Measurements from ENCODE around the gene RHOJ. TPM values are rescaled to one million over a fixed set of nuclear protein-coding genes. Genes with fewer than 3 reads are reported as not detected.

Gene RHOJ
- total and polyA plus RNA-seq, 9 of the 15 experiments (the other 6 are each of a cell fraction or from before 2014, with no cell fraction given) = not detected

DNA sequence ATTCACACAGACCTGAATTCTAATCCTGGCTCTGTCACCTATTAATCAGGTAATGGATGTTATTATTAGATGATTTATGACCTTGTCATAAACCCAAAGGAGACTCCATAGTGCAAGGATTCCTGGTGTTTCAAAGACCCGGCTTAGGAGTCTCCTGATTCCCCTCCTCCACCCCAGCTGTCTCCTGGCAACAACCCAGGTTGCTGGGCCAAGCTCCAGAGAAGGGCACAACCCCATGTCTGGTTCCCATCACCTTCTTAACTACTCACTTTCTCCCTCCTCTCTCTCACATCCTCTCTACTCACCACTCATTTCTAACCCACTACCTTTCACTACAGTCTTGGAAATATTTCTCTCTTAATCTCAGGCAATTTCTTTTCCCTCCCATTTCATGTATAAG, 41.6 kb downstream of the RHOJ start:
- H3K79me2 ChIP-seq (ENCODE audit: control insufficient read depth, insufficient read depth, low read length) = no peaks in the 10 kb centered on the region
- no peaks in the 10 kb centered on the region for H3K27me3 ChIP-seq (ENCODE audit: control insufficient read depth in 2 of 2, insufficient read depth in 2 of 2, low read length in 2 of 2)
- TF ChIP-seq ZNF408 (CRISPR knock-in tag; IDR thresholded peaks at IDR 0.05; ENCODE audit: low read depth) (no peak), TCF7 (IDR thresholded peaks at IDR 0.05; ENCODE audit: borderline replicate concordance) (no peak)
- H3K9ac ChIP-seq (ENCODE audit: insufficient read depth in 1 of 2, low read depth in 2 of 2, low read length in 2 of 2) = no peak overlapping the region
- BruUV-seq (replicated peaks) = no TSS peak
- intact Hi-C loops (cut with micrococcal nuclease) = no loop called here
- in situ Hi-C loops (cut with MboI) = no loop called here
- no peaks in the 10 kb centered on the region for H3K9me3 ChIP-seq (replicated peaks; ENCODE audit: control insufficient read depth, insufficient read depth, low read depth, low read length)
- POLR2A ChIA-PET = no interaction called here
- no peaks in the 10 kb centered on the region for H3K9me1 ChIP-seq (ENCODE audit: control insufficient read depth, insufficient read depth, low read length)
- H3K27ac ChIP-seq (ENCODE audit: extremely low read depth, low read depth, low read length) = no peak overlapping the region
- no peak overlapping the region for H3K4me2 ChIP-seq (ENCODE audit: insufficient read depth, low read length)
- FAIRE-seq (no peak), DNase-seq (ENCODE audit: extremely low read depth in 1 of 4, low spot score in 3 of 4) (no peak), ATAC-seq (no peak)
- CTCF ChIA-PET (ENCODE audit: low intra/inter-chr PET ratio) = no interaction called here
- no peaks in the 10 kb centered on the region for H3K36me3 ChIP-seq (ENCODE audit: control insufficient read depth, insufficient read depth, low read length)
- H4K20me1 ChIP-seq (replicated peaks; ENCODE audit: control insufficient read depth, insufficient read depth, low read length) = no peaks in the 10 kb centered on the region
- no peak overlapping the region for H2AFZ ChIP-seq (ENCODE audit: low read depth, low read length)
- WGBS (ENCODE audit: insufficient coverage, low coverage, missing lambda C conversion rate) = 0% methylated on average over 1 of the region's 1 CpG
- no peaks in the 10 kb centered on the region for H3K4me1 ChIP-seq (replicated peaks in 1 of 2; ENCODE audit: control insufficient read depth in 2 of 2, insufficient read depth in 2 of 2, low read length in 2 of 2)
- no peak overlapping the region for H3K4me3 ChIP-seq

DNA sequence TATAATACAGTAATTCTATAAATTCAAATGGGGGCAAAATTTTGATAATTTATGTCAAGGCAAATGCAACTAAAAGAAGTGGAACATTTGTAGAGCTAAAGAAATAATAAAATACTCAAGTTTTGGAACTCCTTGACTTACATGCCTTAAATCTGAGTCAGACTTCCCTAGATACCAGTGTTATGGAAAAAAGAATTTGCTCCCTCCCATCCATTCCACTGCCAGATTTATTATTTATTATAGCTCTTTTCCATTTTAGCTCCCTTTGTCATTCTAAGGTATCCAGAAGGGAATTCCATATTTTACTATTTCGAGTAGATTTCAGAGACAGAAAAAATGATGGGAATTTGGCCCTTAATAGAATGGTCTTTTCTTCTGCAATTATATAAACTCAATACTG, 44.0 kb downstream of the RHOJ start:
- no peaks in the 10 kb centered on the region for H4K20me1 ChIP-seq (replicated peaks; ENCODE audit: control insufficient read depth, insufficient read depth, low read length)
- no peak overlapping the region for H3K4me3 ChIP-seq
- no TSS peak for BruUV-seq (replicated peaks)
- intact Hi-C loops (cut with micrococcal nuclease) = no loop called here
- H3K4me2 ChIP-seq (ENCODE audit: insufficient read depth, low read length) = no peak overlapping the region
- no peak overlapping the region for H2AFZ ChIP-seq (ENCODE audit: low read depth, low read length)
- no peak for FAIRE-seq
- H3K9ac ChIP-seq (ENCODE audit: insufficient read depth in 1 of 2, low read depth in 2 of 2, low read length in 2 of 2) = no peak overlapping the region
- no peaks in the 10 kb centered on the region for H3K4me1 ChIP-seq (replicated peaks in 1 of 2; ENCODE audit: control insufficient read depth in 2 of 2, insufficient read depth in 2 of 2, low read length in 2 of 2)
- ChIA-PET CTCF (ENCODE audit: low intra/inter-chr PET ratio) (no interaction called here), POLR2A (no interaction called here)
- no peaks in the 10 kb centered on the region for H3K9me3 ChIP-seq (replicated peaks; ENCODE audit: control insufficient read depth, insufficient read depth, low read depth, low read length)
- no peaks in the 10 kb centered on the region for H3K79me2 ChIP-seq (ENCODE audit: control insufficient read depth, insufficient read depth, low read length)
- no peaks in the 10 kb centered on the region for H3K27me3 ChIP-seq (ENCODE audit: control insufficient read depth in 2 of 2, insufficient read depth in 2 of 2, low read length in 2 of 2)
- DNase-seq (ENCODE audit: extremely low read depth in 1 of 4, low spot score in 3 of 4) = no peak
- no peak for ATAC-seq
- no peaks in the 10 kb centered on the region for H3K9me1 ChIP-seq (ENCODE audit: control insufficient read depth, insufficient read depth, low read length)
- in situ Hi-C loops (cut with MboI) = no loop called here
- no peaks in the 10 kb centered on the region for H3K36me3 ChIP-seq (ENCODE audit: control insufficient read depth, insufficient read depth, low read length)
- TF ChIP-seq SUPT5H (IDR thresholded peaks at IDR 0.05) = no peak
- no peak for TF ChIP-seq ZNF584 (CRISPR knock-in tag; IDR thresholded peaks at IDR 0.05; ENCODE audit: low read depth)
- no peak for TF ChIP-seq MEF2A (IDR thresholded peaks at IDR 0.05; ENCODE audit: control insufficient read depth, low read depth, low read length)
- TF ChIP-seq ZNF197 (CRISPR knock-in tag; IDR thresholded peaks at IDR 0.05; ENCODE audit: low read depth) = no peak
- no peak for TF ChIP-seq RAD21 (CRISPR knock-in tag; conservative IDR thresholded peaks at IDR 0.05 in 1 of 2, IDR thresholded peaks at IDR 0.05 in 1 of 2)
- TF ChIP-seq BRCA1 (IDR thresholded peaks at IDR 0.05) = no peak
- no peak for TF ChIP-seq BRCA1 (CRISPR knock-in tag; IDR thresholded peaks at IDR 0.05)
- TF ChIP-seq HIVEP1 (CRISPR knock-in tag; IDR thresholded peaks at IDR 0.05) = no peak
- TF ChIP-seq, protein P1, sequence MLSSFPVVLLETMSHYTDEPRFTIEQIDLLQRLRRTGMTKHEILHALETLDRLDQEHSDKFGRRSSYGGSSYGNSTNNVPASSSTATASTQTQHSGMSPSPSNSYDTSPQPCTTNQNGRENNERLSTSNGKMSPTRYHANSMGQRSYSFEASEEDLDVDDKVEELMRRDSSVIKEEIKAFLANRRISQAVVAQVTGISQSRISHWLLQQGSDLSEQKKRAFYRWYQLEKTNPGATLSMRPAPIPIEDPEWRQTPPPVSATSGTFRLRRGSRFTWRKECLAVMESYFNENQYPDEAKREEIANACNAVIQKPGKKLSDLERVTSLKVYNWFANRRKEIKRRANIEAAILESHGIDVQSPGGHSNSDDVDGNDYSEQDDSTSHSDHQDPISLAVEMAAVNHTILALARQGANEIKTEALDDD (IDR thresholded peaks at IDR 0.05) = no peak
- no peak for TF ChIP-seq PHTF2 (CRISPR knock-in tag; IDR thresholded peaks at IDR 0.05)
- no peak for TF ChIP-seq ZFP30 (CRISPR knock-in tag; IDR thresholded peaks at IDR 0.05; ENCODE audit: borderline replicate concordance)
- WGBS (ENCODE audit: insufficient coverage, low coverage, missing lambda C conversion rate) = 0% methylated on average over 1 of the region's 1 CpG
- no peak overlapping the region for H3K27ac ChIP-seq (ENCODE audit: extremely low read depth, low read depth, low read length)
